GM18861 (cell line): ENCODE results near the gene MEGF11.

Source experiments
- ATAC-seq: cut with Tn5 transposase; IDR thresholded peaks from one replicate; pipeline ENCODE4 v1.9.1; 2021; ENCODE audit not compliant: unreplicated experiment

Gene MEGF11

GRCh38 chr15:65953622-65954021 lies 299.9 kb downstream of the MEGF11 start:
- ATAC-seq: no peak

DNA sequence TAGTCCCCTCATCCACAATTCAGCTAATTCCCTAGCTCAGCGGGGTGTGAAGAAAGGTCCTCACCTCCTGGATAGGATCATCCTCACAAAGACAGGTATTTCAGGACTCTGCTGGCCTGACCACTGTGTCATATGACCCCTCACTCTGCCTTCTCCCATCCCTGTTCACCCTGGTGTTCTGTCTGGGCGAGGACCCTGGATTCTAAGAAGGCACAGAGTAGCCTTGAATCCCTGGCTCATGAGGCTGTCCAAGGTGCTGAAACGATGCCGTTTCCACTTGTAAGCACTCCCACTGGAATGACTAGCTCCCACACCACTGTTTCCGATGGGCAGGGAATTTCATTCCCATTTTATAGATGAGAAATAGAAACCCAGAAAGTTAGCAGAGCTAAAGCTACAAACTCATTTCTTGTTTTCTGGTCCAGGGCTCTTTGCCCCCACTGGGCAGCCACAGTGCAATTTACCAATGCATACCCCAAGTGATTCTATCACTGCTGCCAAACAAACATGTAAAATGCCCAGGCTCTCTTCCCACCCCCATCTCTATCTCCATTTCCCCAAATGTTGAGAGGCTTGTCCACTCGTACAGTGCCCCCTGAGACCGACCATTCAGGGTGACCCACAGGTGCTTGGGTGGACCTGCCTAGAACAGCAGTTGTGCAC lies 301.0 kb downstream of the MEGF11 start:
- ATAC-seq: no peak

GRCh38 chr15:65951007-65951406 lies 302.5 kb downstream of the MEGF11 start:
- ATAC-seq: no peak

- no peak for ATAC-seq
Measured at GRCh38 chr15:65949491-65949890, 304.1 kb downstream of the MEGF11 start.

GRCh38 chr15:65949011-65949410 lies 304.5 kb downstream of the MEGF11 start:
- no peak for ATAC-seq

GRCh38 chr15:65948383-65948782 lies 305.2 kb downstream of the MEGF11 start:
- no peak for ATAC-seq

DNA sequence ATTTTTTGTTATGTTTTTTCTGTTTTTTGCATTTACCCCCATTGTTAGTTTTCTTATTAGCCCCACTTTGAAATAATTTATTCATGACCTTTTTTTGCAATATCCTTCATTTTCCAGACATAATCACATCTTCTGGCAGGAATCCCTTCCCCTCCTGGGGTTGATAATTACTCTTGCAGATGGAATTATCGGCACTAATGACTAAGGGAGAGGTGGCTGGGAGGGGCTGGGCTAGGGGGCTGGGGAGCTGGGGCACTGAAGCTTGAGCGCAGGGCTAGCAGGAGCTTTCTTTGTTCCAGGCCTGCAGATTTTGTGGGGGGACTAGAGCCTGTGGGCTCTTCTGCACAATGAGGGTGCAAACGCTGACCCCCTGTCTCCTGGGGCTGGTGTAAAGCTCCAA lies 306.5 kb downstream of the MEGF11 start:
- ATAC-seq: no peak

- ATAC-seq: no peak
Measured at GRCh38 chr15:65945616-65946015, 307.9 kb downstream of the MEGF11 start.

GRCh38 chr15:65944404-65944803 lies 309.1 kb downstream of the MEGF11 start:
- ATAC-seq: no peak

GRCh38 chr15:65942436-65942835 lies 311.1 kb downstream of the MEGF11 start:
- ATAC-seq: no peak

DNA sequence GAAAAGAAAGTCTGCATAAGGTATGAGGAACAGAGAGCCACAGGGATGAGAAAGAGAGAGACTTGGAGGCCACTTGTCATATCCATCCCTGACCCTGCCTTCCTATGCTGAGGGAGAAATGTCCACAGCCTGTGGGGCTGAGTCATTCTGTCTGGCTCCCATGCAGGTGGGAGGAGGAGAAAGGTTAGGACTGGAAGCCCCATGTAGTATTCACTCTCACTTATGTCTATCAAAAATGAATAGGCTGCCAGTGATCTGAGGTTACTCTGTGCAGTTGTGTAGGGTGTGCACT lies 313.0 kb downstream of the MEGF11 start:
- ATAC-seq: no peak

DNA sequence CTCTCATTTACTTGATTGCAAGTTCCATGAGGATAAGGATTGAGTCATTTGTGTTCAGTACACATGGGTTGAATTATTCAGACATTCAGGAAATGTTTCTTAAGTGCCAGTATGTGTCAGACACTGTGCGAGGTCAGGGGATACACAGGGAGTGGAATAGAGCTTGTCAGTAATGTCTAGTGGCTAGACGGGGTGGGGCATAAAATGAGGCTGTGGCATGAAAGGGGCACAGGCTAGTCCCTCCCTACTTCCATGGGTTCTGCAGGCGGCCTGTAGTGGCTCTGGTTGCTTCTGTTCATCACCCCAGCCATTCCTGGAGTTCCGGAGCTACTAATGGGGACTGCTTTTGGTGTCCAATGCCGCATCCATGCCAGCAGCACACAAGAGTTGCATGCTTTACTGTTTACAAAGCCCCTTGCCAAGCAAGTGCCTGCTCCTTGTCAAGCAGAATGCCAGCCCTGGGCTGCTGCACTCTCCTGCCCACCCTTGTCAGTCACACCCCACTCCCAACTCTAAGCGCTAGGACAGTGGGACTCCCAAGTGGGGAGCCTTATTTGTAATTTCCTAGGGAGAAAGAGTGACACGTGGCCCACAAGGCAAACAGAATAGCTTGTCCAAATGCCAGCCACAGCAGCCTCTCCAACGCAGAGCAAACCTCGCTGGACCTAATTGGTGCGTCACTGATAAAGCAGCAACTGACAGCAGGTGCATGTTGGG lies 313.5 kb downstream of the MEGF11 start:
- no peak for ATAC-seq

DNA sequence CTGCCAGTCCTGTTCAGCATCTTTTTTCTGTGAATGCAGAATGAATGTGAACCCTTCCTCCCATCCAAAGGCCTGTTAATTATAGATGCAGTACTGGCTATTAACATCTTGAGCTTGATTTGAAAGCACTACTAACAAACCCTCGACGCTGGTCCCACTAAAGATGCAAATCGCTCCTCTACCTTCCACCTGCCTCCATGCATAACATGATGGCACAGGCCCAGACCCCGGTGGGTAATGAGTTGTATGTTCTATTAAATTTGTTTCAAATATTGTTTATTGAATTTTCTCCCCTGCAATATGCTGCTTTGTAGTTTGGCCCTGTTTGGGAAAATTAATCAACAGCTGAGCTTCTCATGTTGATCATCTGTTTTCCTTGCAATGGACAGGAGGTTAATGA lies 314.9 kb downstream of the MEGF11 start:
- ATAC-seq: no peak

DNA sequence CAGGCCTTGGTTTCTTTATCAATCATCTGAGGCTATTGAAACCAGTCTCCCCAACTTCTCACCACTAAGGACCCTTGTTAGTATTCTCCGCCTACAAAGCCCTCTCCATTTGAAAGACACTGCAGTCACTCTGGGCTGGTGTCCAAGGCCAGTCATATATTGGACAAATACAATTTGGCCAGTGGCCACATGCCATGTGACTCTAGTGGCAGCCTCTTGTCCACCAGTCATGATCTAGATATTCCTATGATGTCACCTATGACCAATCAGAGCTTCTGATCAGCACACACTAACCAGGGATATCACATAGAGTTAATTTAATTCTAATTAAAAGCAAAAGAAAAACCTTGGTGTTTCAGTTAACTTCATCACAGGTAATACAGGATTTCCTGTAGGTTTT lies 316.1 kb downstream of the MEGF11 start:
- no peak for ATAC-seq

GRCh38 chr15:65937054-65937453 lies 316.5 kb downstream of the MEGF11 start:
- ATAC-seq: no peak

DNA sequence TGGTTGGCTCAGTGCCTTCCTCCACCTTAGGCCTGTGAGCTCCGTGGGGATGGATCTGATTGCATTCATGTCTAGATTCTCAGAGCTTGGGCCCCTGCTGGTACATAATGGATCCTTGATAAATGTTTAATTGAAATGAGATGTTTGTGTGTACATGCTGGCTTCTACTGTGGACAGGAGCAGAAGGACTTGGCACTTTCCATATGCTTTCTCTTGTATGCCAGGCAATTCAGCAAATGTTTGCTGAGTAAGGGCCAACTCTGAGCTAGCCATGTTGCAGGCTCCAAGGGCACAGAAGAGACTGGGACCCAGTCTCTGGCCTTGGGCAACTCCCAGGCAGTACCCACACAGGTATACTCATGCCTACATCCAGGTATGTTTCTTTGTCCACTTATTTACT lies 317.3 kb downstream of the MEGF11 start:
- no peak for ATAC-seq

- no peak for ATAC-seq
Measured at GRCh38 chr15:65935391-65935790, 318.2 kb downstream of the MEGF11 start.

DNA sequence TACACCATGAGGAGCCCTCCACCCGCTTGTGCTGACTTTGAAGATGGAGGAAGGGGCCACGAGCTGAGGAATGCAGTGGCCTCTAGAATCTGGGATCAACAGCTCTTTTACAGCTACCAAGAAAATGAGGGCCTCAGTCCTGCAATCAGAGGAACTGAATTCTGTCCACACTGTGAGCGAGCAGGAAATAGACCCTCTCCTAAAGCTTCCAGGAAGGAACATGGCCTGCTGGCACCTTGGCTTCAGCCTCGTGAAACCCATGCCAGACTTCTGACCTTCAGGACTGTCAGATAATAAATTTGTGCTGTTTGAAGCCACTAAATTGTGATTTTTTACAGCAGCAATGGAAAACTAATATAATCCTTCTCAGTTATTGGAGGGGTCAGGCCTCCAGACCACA lies 322.3 kb downstream of the MEGF11 start:
- no peak for ATAC-seq

DNA sequence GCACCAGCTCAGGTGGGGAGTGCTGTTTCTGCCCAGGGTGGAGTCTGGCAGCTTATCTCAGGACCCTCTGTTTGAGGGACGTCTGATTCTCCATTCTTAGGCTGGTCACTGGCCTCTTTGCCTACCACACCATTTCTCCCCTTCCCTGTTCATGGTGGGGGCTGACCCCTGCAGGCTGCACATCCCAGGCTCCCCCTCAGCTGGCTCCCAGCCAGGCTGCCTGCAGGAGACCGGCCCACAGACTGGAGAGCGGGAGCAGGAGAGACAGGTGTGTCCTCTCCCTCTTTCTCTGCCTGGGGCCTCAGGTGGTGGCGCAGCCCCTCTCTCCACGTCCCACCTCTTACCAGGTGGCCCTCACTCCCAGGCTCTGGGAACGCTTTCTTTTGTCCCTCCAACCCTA lies 323.4 kb downstream of the MEGF11 start:
- no peak for ATAC-seq

GRCh38 chr15:65929573-65929972 lies 324.0 kb downstream of the MEGF11 start:
- ATAC-seq: no peak

GRCh38 chr15:65927545-65927944 lies 326.0 kb downstream of the MEGF11 start:
- no peak for ATAC-seq

- peak; percentile 62 for ATAC-seq
Measured at GRCh38 chr15:65926899-65927298, 326.7 kb downstream of the MEGF11 start.

GRCh38 chr15:65926459-65926858 lies 327.1 kb downstream of the MEGF11 start:
- no peak for ATAC-seq
